HepG2 (cell line): ENCODE data around the gene FAM174C. TPM values are rescaled to one million over a fixed set of nuclear protein-coding genes. Genes with fewer than 3 reads are reported as not detected.

Experiments used
- BORCS8-MEF2B ChIP-seq: sonication (generic); formaldehyde crosslinking; IDR thresholded peaks from 2 replicates; pipeline ENCODE4 v1.8.0; 2022; ENCODE audit warnings: mild to moderate bottlenecking, missing genetic modification reagents
- HIC2 ChIP-seq: sonication (generic); formaldehyde crosslinking; IDR thresholded peaks from 2 replicates; pipeline ENCODE4 v1.9.0; 2022; ENCODE audit warnings: low read depth, missing genetic modification reagents
- HMG20A ChIP-seq: IDR thresholded peaks from 2 replicates; pipeline ENCODE4 v1.6.1; 2016; ENCODE audit warnings: borderline replicate concordance
- MXD1 ChIP-seq: sonication (generic); formaldehyde crosslinking; IDR thresholded peaks from 2 replicates; pipeline ENCODE4 v1.4.0; 2020; ENCODE audit warnings: mild to moderate bottlenecking, missing genetic modification reagents
- NFE2L1 ChIP-seq: sonication (generic); formaldehyde crosslinking; IDR thresholded peaks from 2 replicates; pipeline ENCODE4 v1.4.0; 2020; ENCODE audit warnings: missing genetic modification reagents, mild to moderate bottlenecking, borderline replicate concordance
- NFIC ChIP-seq: IDR thresholded peaks from 2 replicates; pipeline ENCODE4 v1.6.1; 2012; ENCODE audit warnings: mild to moderate bottlenecking, low read length, inconsistent platforms
- ONECUT2 ChIP-seq: sonication (generic); formaldehyde crosslinking; IDR thresholded peaks from 2 replicates; pipeline ENCODE4 v1.4.0; 2020; ENCODE audit warnings: missing genetic modification reagents
- PHB2 ChIP-seq: fragments of 450-650 bp; IDR thresholded peaks from 2 replicates; pipeline ENCODE4 v1.6.1; 2018; ENCODE audit not compliant: partially characterized antibody
- PPARG ChIP-seq: conservative IDR thresholded peaks from 2 replicates; pipeline ENCODE4 v1.6.1; 2016; ENCODE audit warnings: missing biosample characterization, missing genetic modification reagents
- PRMT3 ChIP-seq: sonication (generic); formaldehyde crosslinking; IDR thresholded peaks from 2 replicates; pipeline ENCODE4 v1.8.1; 2022; ENCODE audit warnings: low read depth, mild to moderate bottlenecking, moderate library complexity, missing genetic modification reagents, borderline replicate concordance
- SOX5 ChIP-seq: IDR thresholded peaks from 2 replicates; pipeline ENCODE4 v1.6.1; 2016; ENCODE audit warnings: borderline replicate concordance
- SOX6 ChIP-seq, 2 experiments: fragments of 450-650 bp in 1 of 2; sonication (generic) in 1 of 2; formaldehyde crosslinking in 1 of 2; IDR thresholded peaks; 2 replicates each; pipeline versions ENCODE4 v1.4.0 to v1.6.1; 2017 to 2020; ENCODE audit warnings: antibody characterized with exemption in 1 of 2, mild to moderate bottlenecking in 1 of 2, missing genetic modification reagents in 1 of 2
- TBL1XR1 ChIP-seq: fragments of 150-350 bp; IDR thresholded peaks from 2 replicates; pipeline ENCODE4 v1.6.1; 2014; ENCODE audit warnings: borderline replicate concordance, low read length; ENCODE audit not compliant: partially characterized antibody
- TRIM24 ChIP-seq: sonication (generic); formaldehyde crosslinking; IDR thresholded peaks from 2 replicates; pipeline ENCODE4 v1.8.0; 2022; ENCODE audit warnings: mild to moderate bottlenecking, missing genetic modification reagents
- ZBTB14 ChIP-seq: sonication (generic); formaldehyde crosslinking; IDR thresholded peaks from 2 replicates; pipeline ENCODE4 v1.4.0; 2020; ENCODE audit warnings: missing genetic modification reagents
- ZFP36L1 ChIP-seq: sonication (generic); formaldehyde crosslinking; IDR thresholded peaks from 2 replicates; pipeline ENCODE4 v1.8.0; 2022; ENCODE audit warnings: mild to moderate bottlenecking, missing genetic modification reagents, moderate library complexity
- ZKSCAN1 ChIP-seq: fragments of 150-350 bp; IDR thresholded peaks from 2 replicates; pipeline ENCODE4 v1.6.1; 2014; ENCODE audit warnings: low read length
- ZNF205 ChIP-seq: IDR thresholded peaks from 2 replicates; pipeline ENCODE4 v1.6.1; 2018; ENCODE audit warnings: missing biosample characterization, missing genetic modification reagents
- ZNF235 ChIP-seq: sonication (generic); formaldehyde crosslinking; IDR thresholded peaks from 2 replicates; pipeline ENCODE4 v1.8.1; 2023; ENCODE audit warnings: mild to moderate bottlenecking, missing genetic modification reagents, borderline replicate concordance
- ZNF24 ChIP-seq: fragments of 450-650 bp; IDR thresholded peaks from 2 replicates; pipeline ENCODE4 v1.6.1; 2017; ENCODE audit warnings: antibody characterized with exemption, mild to moderate bottlenecking
- ZNF333 ChIP-seq: sonication (generic); formaldehyde crosslinking; IDR thresholded peaks from 2 replicates; pipeline ENCODE4 v1.4.0; 2020; ENCODE audit warnings: mild to moderate bottlenecking, missing genetic modification reagents, borderline replicate concordance
- ZNF414 ChIP-seq: sonication (generic); formaldehyde crosslinking; IDR thresholded peaks from 2 replicates; pipeline ENCODE4 v1.5.0; 2020; ENCODE audit warnings: missing genetic modification reagents
- ZNF441 ChIP-seq: sonication (generic); formaldehyde crosslinking; IDR thresholded peaks from 2 replicates; pipeline ENCODE4 v1.7.0; 2021; ENCODE audit warnings: missing genetic modification reagents, borderline replicate concordance
- ZNF670 ChIP-seq: sonication (generic); formaldehyde crosslinking; IDR thresholded peaks from 2 replicates; pipeline ENCODE4 v1.8.0; 2022; ENCODE audit warnings: mild to moderate bottlenecking, missing genetic modification reagents, borderline replicate concordance
- ZNF773 ChIP-seq: sonication (generic); formaldehyde crosslinking; IDR thresholded peaks from 2 replicates; pipeline ENCODE4 v1.4.0; 2020; ENCODE audit warnings: missing genetic modification reagents, borderline replicate concordance
- ZNF775 ChIP-seq: sonication (generic); formaldehyde crosslinking; IDR thresholded peaks from 2 replicates; pipeline ENCODE4 v1.4.0; 2020; ENCODE audit warnings: missing genetic modification reagents, mild to moderate bottlenecking, moderate library complexity, borderline replicate concordance
- ZNF790 ChIP-seq: sonication (generic); formaldehyde crosslinking; IDR thresholded peaks from 2 replicates; pipeline ENCODE4 v1.8.0; 2022; ENCODE audit warnings: missing genetic modification reagents, mild to moderate bottlenecking, borderline replicate concordance
- ZNF850 ChIP-seq: sonication (generic); formaldehyde crosslinking; conservative IDR thresholded peaks from 2 replicates; pipeline ENCODE4 v1.9.0; 2021; ENCODE audit warnings: mild to moderate bottlenecking, missing genetic modification reagents
- polyA plus RNA-seq, 8 experiments: library from polyadenylated mRNA; depleted of rRNA in 3 of 8; stranded (reverse) in 7 of 8; unstranded in 1 of 8; fragments of >200 nt; fragmentation: Illumina TruSeq in 4 of 8; extraction: Trizol in 4 of 8; gene quantifications; 2 replicates each; pipeline versions ENCODE4 v1.2.1 to v1.2.3, GENCODE V29; 2011 to 2016; ENCODE audit warnings: low read depth in 4 of 8, missing spikeins in 1 of 8, mixed read lengths in 1 of 8; ENCODE audit not compliant: insufficient read depth in 1 of 8
- total RNA-seq, 5 experiments: library from RNA; depleted of rRNA; stranded (reverse); fragments of >200 nt; fragmentation: Illumina TruSeq; extraction: Trizol; gene quantifications; 2 replicates each; pipeline ENCODE4 v1.2.3, GENCODE V29; 2016; ENCODE audit warnings: low read depth in 1 of 5

FAM174C gene
- total and polyA plus RNA-seq, 2 of the 13 experiments (the other 11 are each of a cell fraction or from before 2014, with no cell fraction given): 19.5 to 31.3 TPM

- TF ChIP-seq ZNF414 (peak; percentile 53; the same call in 1 of the 2 replicates), SOX6 (IDR thresholded peaks at IDR 0.05) (no peak), SOX6 (CRISPR knock-in tag; IDR thresholded peaks at IDR 0.05) (no peak), ZNF205 (CRISPR knock-in tag) (no peak), HMG20A (CRISPR knock-in tag) (no peak), HIC2 (no peak), ZKSCAN1 (no peak), ZFP36L1 (CRISPR knock-in tag) (no peak), ZBTB14 (CRISPR knock-in tag) (peak; percentile 68; the same call in 1 of the 2 replicates), ZNF333 (no peak), TRIM24 (CRISPR knock-in tag) (no peak), NFE2L1 (CRISPR knock-in tag) (no peak), ZNF441 (no peak), SOX5 (CRISPR knock-in tag) (no peak; the same call in 1 of the 2 replicates), PRMT3 (CRISPR knock-in tag) (no peak), ONECUT2 (CRISPR knock-in tag) (no peak), PPARG (CRISPR knock-in tag) (no peak), NFIC (no peak), ZNF775 (no peak), ZNF773 (CRISPR knock-in tag) (no peak), MXD1 (peak; percentile 34; the same call in 1 of the 2 replicates), BORCS8-MEF2B (no peak), ZNF790 (0 out of 2 replicates have a peak, but pooled peaks have one; percentile 27), PHB2 (no peak), ZNF670 (CRISPR knock-in tag) (no peak), TBL1XR1 (no peak), ZNF235 (CRISPR knock-in tag) (no peak), ZNF24 (0 out of 2 replicates have a peak, but pooled peaks have one; percentile 9), ZNF850 (no peak)
These were observed 5.7 kb upstream of the FAM174C start (continued) for GRCh38 chr19:1269478-1270212.
